Vagina (tissue), 2 donors: Measurements from ENCODE around the gene IGSF5.

Source experiments
- CTCF ChIP-seq, 3 experiments: fragments of 450-650 bp in 2 of 3; fragments of 200-600 bp in 1 of 3; sonication (generic) in 1 of 3; IDR thresholded peaks; one replicate each; pipeline ENCODE4 v1.5.1; 2017 to 2019; ENCODE audit warnings: antibody characterized with exemption in 3 of 3, mild to moderate bottlenecking in 2 of 3, moderate library complexity in 2 of 3
- POLR2A ChIP-seq, 2 donors: fragments of 450-650 bp; IDR thresholded peaks; one replicate each; pipeline ENCODE4 v1.6.1; 2017; ENCODE audit warnings: antibody characterized with exemption in 2 of 2, mild to moderate bottlenecking in 2 of 2, moderate library complexity in 2 of 2

- TF ChIP-seq POLR2A (IDR thresholded peaks at IDR 0.05) (no peak), CTCF (IDR thresholded peaks at IDR 0.05) (no peak)
These were observed 62.8 kb downstream of the IGSF5 start for GRCh38 chr21:39807738-39808137.
